ENCODE measurements around the gene EIF2B5. TPM values are rescaled to one million over a fixed set of nuclear protein-coding genes. Genes with fewer than 3 reads are reported as not detected.
A peak's percentile ranks its signal among the peaks of the same experiment; 100 is the strongest.
"Not testable (repeated sequence)": the region's sequence is repeated elsewhere in the genome, so short reads cannot be mapped to it uniquely, and the experiment has no call there.

Gene EIF2B5
- 43.7 and 44.2 TPM in 2 replicates for total RNA-seq

- DNase-seq, result peak; percentile 96
Measured at GRCh38 chr3:184135149-184135910, at the start of gene EIF2B5. Gene EIF2B5, plus strand, starts transcription at chr3:184135358. Its CDS starts 28 bp downstream, at chr3:184135386.

GRCh38 chr3:184085389-184085852, 49.7 kb upstream of the EIF2B5 start:
- DNase-seq, result peak; percentile 65

GRCh38 chr3:184092199-184092598, 43.0 kb upstream of the EIF2B5 start:
- DNase-seq, result no peak

- DNase-seq, result no peak
Measured at GRCh38 chr3:184096811-184097383, 38.3 kb upstream of the EIF2B5 start, which contains the start of gene HTR3E. Gene HTR3E, plus strand, starts transcription at chr3:184097064. Its CDS starts 466 bp downstream, at chr3:184097530.

- DNase-seq, result no peak
Measured at GRCh38 chr3:184097556-184097955, 37.6 kb upstream of the EIF2B5 start.

GRCh38 chr3:184099806-184100686, 35.1 kb upstream of the EIF2B5 start:
- no peak for DNase-seq

- no peak for DNase-seq
Measured at GRCh38 chr3:184110316-184110725, 24.8 kb upstream of the EIF2B5 start.

- DNase-seq, result no peak
Measured at GRCh38 chr3:184116017-184116416, 19.1 kb upstream of the EIF2B5 start.

GRCh38 chr3:184117636-184118035, 17.5 kb upstream of the EIF2B5 start:
- DNase-seq, result no peak

GRCh38 chr3:184121031-184121430, 14.1 kb upstream of the EIF2B5 start:
- not testable (repeated sequence) for DNase-seq

- no peak for DNase-seq
Measured at GRCh38 chr3:184126006-184126405, 9.2 kb upstream of the EIF2B5 start.

GRCh38 chr3:184129012-184129411, 6.1 kb upstream of the EIF2B5 start:
- peak; percentile 62 for DNase-seq

- no peak for DNase-seq
Measured at GRCh38 chr3:184132945-184133344, 2.2 kb upstream of the EIF2B5 start.

- DNase-seq, result peak; percentile 85
Measured at GRCh38 chr3:184133840-184134745, 1.1 kb upstream of the EIF2B5 start.

GRCh38 chr3:184134746-184135148, 411 bp upstream of the EIF2B5 start:
- DNase-seq, result no peak

- DNase-seq, result no peak
Measured at GRCh38 chr3:184135911-184136260, 728 bp downstream of the EIF2B5 start.

GRCh38 chr3:184140436-184140835, 5.3 kb downstream of the EIF2B5 start:
- no peak for DNase-seq

GRCh38 chr3:184142199-184142598, 7.0 kb downstream of the EIF2B5 start:
- DNase-seq, result no peak

GRCh38 chr3:184143327-184143726, 8.2 kb downstream of the EIF2B5 start:
- no peak for DNase-seq

- no peak for DNase-seq
Measured at GRCh38 chr3:184144505-184144904, 9.3 kb downstream of the EIF2B5 start.

GRCh38 chr3:184145111-184145524, 10.0 kb downstream of the EIF2B5 start:
- DNase-seq, result peak; percentile 73

GRCh38 chr3:184145751-184146270, 10.7 kb downstream of the EIF2B5 start:
- DNase-seq, result no peak
